Measurements from ENCODE around the gene HHATL.

HHATL gene

DNA sequence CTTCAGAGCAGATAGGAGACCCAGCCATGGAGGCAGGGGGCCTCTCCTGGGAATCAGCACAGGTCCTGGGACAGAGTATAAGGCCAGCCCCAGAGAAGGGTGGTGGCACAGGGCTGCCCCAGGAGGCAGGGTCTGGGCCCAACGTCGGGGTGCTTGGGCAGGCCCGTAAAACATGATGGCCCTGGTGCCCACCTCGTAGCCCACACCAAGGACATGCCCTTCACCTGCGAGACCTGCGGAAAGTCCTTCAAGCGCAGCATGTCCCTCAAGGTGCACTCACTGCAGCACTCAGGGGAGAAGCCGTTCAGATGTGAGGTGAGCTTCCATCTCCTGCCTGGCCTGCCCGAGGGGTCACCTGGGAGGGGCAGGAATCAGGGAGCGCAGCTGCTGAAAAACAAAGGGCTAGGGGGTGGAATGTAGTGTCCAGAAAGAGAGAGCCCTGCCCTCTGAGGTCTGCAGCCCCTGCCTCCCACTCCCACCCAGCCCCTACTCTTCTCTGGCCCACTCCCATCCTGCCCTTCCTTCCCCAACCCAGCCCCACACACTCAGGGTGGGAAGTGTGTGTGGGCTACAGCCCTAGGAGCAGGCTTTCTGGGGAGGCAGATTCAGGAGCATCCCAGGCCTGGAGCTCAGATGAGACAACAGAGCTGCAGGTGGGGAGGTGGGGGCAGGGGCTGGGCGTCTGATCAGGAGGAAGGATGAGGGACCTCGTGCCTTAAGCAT, 39.6 kb downstream of the HHATL start:
- Histone ChIP-seq H3K36me3 (ENCODE audit: insufficient read depth, low read length) (peaks cover 3% of the 10 kb centered on the region), H2AFZ (ENCODE audit: low read depth, low read length) (no peak overlapping the region), H3K27me3 (ENCODE audit: insufficient read depth, low read length) (no peaks in the 10 kb centered on the region), H3K9me3 (ENCODE audit: low read length) (no peaks in the 10 kb centered on the region), H3K4me3 (ENCODE audit: low read length) (no peak overlapping the region), H3K4me1 (ENCODE audit: insufficient read depth, low read length) (peaks cover 4% of the 10 kb centered on the region)

DNA sequence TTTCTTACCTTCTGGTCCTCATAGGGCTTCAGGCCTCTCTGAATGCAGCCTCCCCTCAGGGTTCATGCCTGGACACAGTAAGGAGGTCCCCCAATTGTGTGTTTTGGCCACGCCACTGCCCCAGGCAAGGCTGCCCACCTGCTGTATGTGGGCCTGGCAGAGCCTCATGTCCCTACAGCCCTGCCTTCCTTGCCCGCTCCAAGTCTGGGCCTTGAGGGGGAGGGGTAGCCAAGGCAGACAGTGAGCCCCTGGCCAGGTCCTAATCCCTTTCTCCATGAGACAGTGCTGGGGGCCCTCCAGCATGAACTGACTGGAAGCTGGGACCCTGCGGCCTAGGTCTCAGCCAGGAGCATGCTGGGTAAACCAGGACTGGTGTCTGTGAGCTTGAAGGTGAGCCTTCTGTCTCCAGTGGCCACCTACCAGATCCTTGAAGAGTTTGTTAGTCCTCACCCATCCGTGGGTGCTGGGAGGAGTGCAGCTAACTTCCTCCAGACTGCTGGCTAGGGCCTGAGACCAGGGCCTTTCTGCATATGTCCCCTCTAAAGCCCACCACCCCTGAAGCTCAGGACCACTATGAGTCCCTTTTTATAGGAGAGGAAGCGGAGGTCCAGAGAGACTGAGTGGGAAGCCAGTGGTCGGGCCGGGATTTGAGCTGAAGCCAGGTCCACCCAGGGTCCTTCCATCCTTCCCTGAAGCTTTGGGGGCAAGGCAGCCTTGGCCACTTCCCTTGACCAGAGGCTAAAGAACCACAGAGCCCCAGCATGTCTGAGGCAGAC, 40.4 kb downstream of the HHATL start:
- Histone ChIP-seq H3K4me1 (ENCODE audit: insufficient read depth, low read length) (no peaks in the 10 kb centered on the region), H3K27me3 (ENCODE audit: insufficient read depth, low read length) (no peaks in the 10 kb centered on the region), H3K9me3 (ENCODE audit: low read length) (no peaks in the 10 kb centered on the region), H3K36me3 (ENCODE audit: insufficient read depth, low read length) (peaks cover 3% of the 10 kb centered on the region), H2AFZ (ENCODE audit: low read depth, low read length) (no peak overlapping the region), H3K4me3 (ENCODE audit: low read length) (no peak overlapping the region)

DNA sequence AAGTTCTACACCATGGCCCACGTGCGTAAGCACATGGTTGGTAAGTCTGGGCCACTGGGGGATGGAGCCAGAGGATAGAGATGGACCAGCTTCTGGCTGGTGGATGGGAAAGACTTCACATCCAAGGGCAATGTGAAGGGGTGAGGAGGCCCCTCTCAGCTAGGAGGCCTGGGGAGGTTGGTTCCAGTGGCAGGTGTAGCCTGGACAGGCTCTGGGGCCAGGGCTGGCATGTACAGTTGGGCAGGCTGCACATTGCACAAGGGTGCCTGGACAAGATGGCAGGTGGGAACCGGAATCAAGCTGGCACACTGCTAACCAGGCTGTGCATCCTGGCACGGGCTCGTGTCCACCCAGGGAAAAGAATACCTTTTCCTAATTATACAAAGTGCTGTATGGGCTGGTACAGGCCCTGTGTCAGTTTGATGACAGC, 41.0 kb downstream of the HHATL start:
- Histone ChIP-seq H2AFZ (ENCODE audit: low read depth, low read length) (no peak overlapping the region), H3K36me3 (ENCODE audit: insufficient read depth, low read length) (peaks cover 3% of the 10 kb centered on the region), H3K4me3 (ENCODE audit: low read length) (no peak overlapping the region), H3K4me1 (ENCODE audit: insufficient read depth, low read length) (no peaks in the 10 kb centered on the region), H3K9me3 (ENCODE audit: low read length) (no peaks in the 10 kb centered on the region), H3K27me3 (ENCODE audit: insufficient read depth, low read length) (no peaks in the 10 kb centered on the region)

DNA sequence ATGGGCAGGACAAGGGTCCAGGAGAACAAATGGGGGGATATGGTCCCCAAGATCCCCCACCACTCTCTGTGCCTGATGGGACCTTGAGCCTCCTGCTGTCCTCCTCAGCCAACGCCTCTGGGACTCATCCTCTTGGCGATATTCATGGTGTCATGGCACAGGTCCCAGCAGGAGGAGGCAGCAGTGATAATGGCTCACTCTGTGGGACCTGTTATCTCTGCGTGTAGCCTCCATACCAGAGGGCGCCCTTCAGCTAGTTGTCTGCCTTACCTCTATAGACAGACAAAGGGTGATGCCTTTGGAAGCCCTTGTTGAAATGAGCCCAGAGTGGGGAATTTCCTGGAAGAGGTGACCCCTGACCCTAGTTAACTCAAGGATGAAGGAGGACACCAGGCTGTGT, 41.7 kb downstream of the HHATL start:
- H3K36me3 ChIP-seq (ENCODE audit: insufficient read depth, low read length) = peaks cover 3% of the 10 kb centered on the region
- no peaks in the 10 kb centered on the region for H3K9me3 ChIP-seq (ENCODE audit: low read length)
- no peak overlapping the region for H2AFZ ChIP-seq (ENCODE audit: low read depth, low read length)
- no peak overlapping the region for H3K4me3 ChIP-seq (ENCODE audit: low read length)
- H3K4me1 ChIP-seq (ENCODE audit: insufficient read depth, low read length) = no peaks in the 10 kb centered on the region
- H3K27me3 ChIP-seq (ENCODE audit: insufficient read depth, low read length) = no peaks in the 10 kb centered on the region

DNA sequence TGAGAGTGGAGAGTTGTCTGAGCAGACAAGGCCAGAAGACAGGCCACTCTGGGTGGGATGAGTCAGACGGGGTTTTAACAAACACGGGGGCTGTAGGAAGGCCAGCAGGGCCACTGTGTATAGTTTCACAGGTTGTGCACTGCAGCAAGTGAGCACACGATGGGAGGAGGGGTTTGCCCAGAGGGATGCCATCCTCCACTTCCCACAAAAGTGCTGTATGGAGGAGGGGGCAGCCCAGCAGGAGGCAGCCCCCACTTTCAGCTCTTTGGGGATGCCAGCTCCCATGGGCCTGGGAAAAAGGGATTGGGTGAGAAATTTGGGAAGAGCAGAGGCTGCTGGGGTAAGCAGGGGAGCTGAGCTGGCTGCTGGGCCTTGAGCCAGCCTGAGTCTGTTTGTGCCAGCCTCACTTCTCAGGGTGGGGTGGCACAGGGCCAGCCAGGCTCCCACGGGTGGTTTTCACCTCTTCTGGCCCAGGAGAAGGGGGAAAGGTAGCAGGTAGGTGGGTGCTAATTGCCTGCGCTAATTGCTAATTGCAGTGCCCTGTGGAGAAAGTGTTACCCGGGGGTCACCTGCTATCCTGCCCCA, 42.4 kb downstream of the HHATL start:
- H3K9me3 ChIP-seq (ENCODE audit: low read length) = no peaks in the 10 kb centered on the region
- no peaks in the 10 kb centered on the region for H3K27me3 ChIP-seq (ENCODE audit: insufficient read depth, low read length)
- no peak overlapping the region for H2AFZ ChIP-seq (ENCODE audit: low read depth, low read length)
- peaks cover 2% of the 10 kb centered on the region for H3K4me1 ChIP-seq (ENCODE audit: insufficient read depth, low read length)
- H3K4me3 ChIP-seq (ENCODE audit: low read length) = no peak overlapping the region
- peaks cover 3% of the 10 kb centered on the region for H3K36me3 ChIP-seq (ENCODE audit: insufficient read depth, low read length)

DNA sequence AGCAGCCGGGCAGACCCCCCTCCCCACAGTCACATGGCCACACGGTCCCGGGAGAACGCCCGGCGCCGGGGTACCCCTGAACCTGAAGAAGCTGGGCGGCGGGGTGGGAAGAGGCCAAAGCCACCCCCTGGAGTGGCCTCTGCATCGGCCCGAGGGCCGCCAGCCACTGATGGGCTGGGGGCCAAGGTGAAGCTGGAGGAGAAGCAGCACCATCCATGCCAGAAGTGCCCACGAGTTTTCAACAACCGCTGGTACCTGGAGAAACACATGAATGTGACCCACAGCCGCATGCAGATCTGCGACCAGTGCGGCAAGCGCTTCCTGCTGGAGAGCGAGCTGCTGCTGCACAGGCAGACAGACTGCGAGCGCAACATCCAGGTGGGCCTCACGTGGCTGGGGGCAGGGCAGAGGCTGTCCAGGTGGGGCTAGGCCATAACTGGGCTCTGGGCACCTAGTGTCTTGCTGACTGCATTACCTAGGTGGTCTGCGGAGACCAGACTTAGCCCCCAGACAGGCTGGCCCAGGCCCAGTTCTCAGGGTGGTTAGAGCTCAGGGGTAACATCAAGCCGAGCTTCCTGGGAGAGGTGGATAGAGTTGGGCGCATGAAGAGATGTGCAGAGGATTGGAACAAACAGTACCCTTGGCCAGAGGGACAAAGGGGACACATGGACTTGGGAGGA, 43.0 kb downstream of the HHATL start:
- Histone ChIP-seq H3K4me1 (ENCODE audit: insufficient read depth, low read length) (peaks cover 7% of the 10 kb centered on the region), H3K4me3 (ENCODE audit: low read length) (no peak overlapping the region), H3K36me3 (ENCODE audit: insufficient read depth, low read length) (peaks cover 3% of the 10 kb centered on the region), H3K9me3 (ENCODE audit: low read length) (no peaks in the 10 kb centered on the region), H3K27me3 (ENCODE audit: insufficient read depth, low read length) (no peaks in the 10 kb centered on the region), H2AFZ (ENCODE audit: low read depth, low read length) (no peak overlapping the region)

DNA sequence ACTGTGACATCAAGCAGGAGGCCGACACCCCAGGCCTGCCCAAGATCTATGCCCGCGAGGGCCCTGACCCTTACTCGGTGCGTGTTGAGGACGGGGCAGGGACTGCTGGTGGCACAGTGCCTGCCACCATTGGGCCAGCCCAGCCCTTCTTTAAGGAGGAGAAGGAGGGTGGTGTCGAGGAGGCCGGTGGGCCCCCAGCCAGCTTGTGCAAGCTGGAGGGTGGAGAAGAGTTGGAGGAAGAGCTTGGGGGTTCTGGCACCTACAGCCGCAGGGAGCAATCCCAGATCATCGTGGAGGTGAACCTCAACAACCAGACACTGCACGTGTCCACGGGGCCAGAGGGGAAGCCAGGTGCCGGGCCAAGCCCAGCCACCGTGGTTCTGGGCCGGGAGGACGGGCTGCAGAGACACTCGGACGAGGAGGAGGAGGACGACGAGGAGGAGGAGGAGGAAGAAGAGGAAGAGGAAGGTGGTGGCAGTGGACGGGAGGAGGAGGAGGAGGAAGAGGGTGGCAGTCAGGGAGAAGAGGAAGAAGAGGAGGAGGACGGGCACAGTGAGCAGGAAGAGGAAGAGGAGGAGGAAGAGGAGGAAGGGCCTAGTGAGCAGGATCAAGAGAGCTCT, 43.7 kb downstream of the HHATL start:
- Histone ChIP-seq H2AFZ (ENCODE audit: low read depth, low read length) (no peak overlapping the region), H3K27me3 (ENCODE audit: insufficient read depth, low read length) (no peaks in the 10 kb centered on the region), H3K4me1 (ENCODE audit: insufficient read depth, low read length) (peaks cover 9% of the 10 kb centered on the region), H3K4me3 (ENCODE audit: low read length) (no peak overlapping the region), H3K36me3 (ENCODE audit: insufficient read depth, low read length) (peaks cover 3% of the 10 kb centered on the region), H3K9me3 (ENCODE audit: low read length) (no peaks in the 10 kb centered on the region)

DNA sequence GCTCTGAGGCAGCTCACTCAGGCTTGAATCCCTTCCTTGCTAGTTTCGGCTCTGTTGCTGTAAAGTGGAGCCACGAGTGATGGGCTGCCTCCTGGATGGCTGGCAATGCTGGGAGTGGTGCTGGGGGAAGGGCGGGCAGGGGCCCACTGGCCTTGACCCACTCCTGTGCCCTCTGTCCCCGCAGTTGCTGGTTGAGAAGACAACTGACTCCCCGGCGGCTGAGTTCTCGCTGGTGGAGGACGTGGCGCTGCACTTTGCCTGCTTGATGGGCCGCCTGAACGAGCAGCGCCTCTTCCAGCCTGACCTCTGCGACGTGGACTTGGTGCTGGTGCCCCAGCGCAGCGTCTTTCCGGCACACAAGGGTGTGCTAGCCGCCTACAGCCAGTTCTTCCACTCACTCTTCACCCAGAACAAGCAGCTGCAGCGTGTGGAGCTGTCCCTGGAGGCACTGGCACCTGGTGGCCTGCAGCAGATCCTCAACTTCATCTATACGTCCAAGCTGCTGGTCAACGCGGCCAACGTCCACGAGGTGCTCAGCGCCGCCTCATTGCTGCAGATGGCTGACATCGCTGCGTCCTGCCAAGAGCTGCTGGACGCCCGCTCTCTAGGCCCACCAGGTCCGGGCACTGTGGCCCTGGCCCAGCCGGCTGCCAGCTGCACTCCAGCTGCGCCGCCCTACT, 44.4 kb downstream of the HHATL start:
- no peaks in the 10 kb centered on the region for H3K27me3 ChIP-seq (ENCODE audit: insufficient read depth, low read length)
- no peaks in the 10 kb centered on the region for H3K9me3 ChIP-seq (ENCODE audit: low read length)
- H3K4me1 ChIP-seq (ENCODE audit: insufficient read depth, low read length) = peaks cover 15% of the 10 kb centered on the region
- H3K36me3 ChIP-seq (ENCODE audit: insufficient read depth, low read length) = peaks cover 3% of the 10 kb centered on the region
- H3K4me3 ChIP-seq (ENCODE audit: low read length) = no peak overlapping the region
- H2AFZ ChIP-seq (ENCODE audit: low read depth, low read length) = no peak overlapping the region

DNA sequence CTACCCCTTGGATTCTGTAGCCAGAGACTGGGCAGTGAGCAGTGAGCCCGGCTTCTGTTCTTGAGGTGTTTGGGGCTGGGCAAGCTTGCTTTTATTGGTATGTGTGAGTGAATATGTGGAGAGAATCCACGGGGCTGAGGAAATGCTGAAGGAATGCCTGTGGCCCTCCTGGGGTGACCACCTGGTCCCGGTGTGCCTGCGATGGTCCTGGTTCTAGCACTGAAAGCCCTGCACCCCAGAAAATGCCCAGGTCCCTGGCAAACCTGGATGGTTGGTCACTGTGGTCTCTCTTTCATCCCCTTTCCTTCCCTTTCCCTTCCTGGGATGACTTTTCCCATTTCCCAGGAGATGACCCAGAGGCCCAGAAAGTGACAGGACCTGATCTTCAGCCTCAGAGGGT, 44.9 kb downstream of the HHATL start:
- Histone ChIP-seq H3K27me3 (ENCODE audit: insufficient read depth, low read length) (no peaks in the 10 kb centered on the region), H2AFZ (ENCODE audit: low read depth, low read length) (no peak overlapping the region), H3K9me3 (ENCODE audit: low read length) (no peaks in the 10 kb centered on the region), H3K4me3 (ENCODE audit: low read length) (no peak overlapping the region), H3K4me1 (ENCODE audit: insufficient read depth, low read length) (peaks cover 21% of the 10 kb centered on the region), H3K36me3 (ENCODE audit: insufficient read depth, low read length) (peaks cover 3% of the 10 kb centered on the region)

DNA sequence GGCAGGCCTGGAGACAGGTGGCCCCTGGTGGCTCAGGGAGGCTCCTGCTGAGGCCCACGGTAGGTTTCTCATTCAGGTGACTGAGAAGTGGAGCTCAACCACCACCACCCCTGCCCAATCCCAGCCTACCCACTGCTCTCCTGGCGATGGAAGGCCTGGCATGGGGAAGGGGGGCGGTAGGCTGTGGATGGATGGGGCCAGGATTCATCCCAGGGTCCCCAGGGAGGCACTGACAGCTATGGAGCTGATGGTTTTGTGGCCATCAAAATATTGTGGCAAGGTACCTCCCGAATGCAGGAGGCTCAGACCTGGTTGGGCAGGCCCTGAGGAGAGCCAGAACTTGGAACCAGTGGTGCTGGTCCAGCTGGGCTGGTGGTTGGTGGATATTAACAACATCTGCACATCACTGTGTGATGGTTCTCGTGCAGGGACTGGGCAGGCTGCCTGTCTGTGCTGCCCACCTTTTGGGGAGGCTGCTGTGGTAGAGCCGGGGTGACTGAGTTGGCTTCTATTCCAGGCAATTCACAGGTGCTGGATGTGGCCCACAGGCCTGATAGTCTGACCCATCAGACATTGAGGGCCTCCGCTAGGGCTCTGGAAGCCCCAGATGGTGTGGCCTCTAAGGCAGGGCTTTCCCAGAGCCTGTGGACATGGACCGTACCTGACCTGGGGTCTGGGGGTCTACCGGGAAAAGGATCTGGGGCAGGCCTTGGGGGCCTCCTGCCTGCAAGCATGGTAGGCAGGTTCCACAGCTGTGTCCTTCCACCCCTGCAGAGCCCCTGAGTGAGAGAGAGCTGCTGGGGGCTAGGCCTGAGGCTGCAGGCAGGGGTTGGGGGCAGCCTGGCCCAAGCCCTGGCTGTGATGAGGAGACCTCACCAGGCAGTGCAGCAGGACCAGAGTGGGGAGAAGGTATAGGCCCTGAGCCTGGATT, 45.7 kb downstream of the HHATL start:
- H3K36me3 ChIP-seq (ENCODE audit: insufficient read depth, low read length) = peaks cover 3% of the 10 kb centered on the region
- peaks cover 25% of the 10 kb centered on the region for H3K4me1 ChIP-seq (ENCODE audit: insufficient read depth, low read length)
- no peak overlapping the region for H3K4me3 ChIP-seq (ENCODE audit: low read length)
- no peaks in the 10 kb centered on the region for H3K27me3 ChIP-seq (ENCODE audit: insufficient read depth, low read length)
- no peaks in the 10 kb centered on the region for H3K9me3 ChIP-seq (ENCODE audit: low read length)
- no peak overlapping the region for H2AFZ ChIP-seq (ENCODE audit: low read depth, low read length)

DNA sequence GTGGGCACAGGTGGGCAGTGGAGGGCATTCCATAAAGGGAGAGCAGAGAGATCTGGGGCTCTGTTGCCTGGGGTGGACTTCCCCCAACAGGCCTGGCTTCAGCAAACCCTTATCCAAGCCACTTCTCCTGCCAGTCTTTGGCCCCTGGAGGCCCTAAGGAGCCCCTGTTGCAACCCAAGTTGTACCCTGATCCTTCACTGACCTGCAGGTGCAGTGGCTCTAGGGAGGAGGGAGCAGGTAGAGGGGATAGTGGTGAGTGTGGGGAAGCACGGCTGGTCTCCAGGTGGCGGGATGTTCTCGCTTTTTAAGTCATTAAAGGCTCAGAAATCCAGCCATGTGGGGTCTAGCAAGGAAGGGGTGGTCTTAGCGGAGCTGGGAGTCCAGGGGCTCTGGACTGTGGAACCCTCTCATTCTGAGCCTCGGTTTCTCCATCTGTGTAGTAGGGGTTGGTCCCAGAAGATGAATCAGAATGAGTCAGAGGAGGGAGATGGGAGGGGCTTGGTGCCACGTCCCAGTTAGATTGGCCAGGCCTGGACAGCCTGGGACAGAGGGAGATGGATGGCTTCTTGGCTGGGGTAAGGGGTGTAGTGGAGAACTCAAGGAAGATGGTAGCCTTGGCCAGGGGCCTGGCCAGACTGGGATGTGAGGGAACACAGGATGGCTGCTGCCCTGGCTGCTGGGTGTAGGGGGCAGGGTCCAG, 46.5 kb downstream of the HHATL start:
- Histone ChIP-seq H3K4me1 (ENCODE audit: insufficient read depth, low read length) (peaks cover 25% of the 10 kb centered on the region), H3K9me3 (ENCODE audit: low read length) (no peaks in the 10 kb centered on the region), H3K36me3 (ENCODE audit: insufficient read depth, low read length) (peaks cover 3% of the 10 kb centered on the region), H3K27me3 (ENCODE audit: insufficient read depth, low read length) (no peaks in the 10 kb centered on the region), H2AFZ (ENCODE audit: low read depth, low read length) (no peak overlapping the region), H3K4me3 (ENCODE audit: low read length) (no peak overlapping the region)
